Endodermal cell (in vitro differentiated cells): ENCODE measurements around the gene PALLD. TPM values are rescaled to one million over a fixed set of nuclear protein-coding genes. Genes with fewer than 3 reads are reported as not detected.

Experiments
- DNase-seq: peaks from one replicate; pipeline ENCODE4 v3.0.0-alpha.2; 2017
- H3K27ac ChIP-seq: 2 replicates; pipeline ENCODE4 v1.5.1; 2013; ENCODE audit warnings: mild to moderate bottlenecking, low read depth, low read length, moderate library complexity
- H3K27me3 ChIP-seq: 2 replicates; pipeline ENCODE4 v1.6.1; 2013; ENCODE audit warnings: mild to moderate bottlenecking, low read length, moderate library complexity; ENCODE audit not compliant: insufficient read depth, control insufficient read depth, poor library complexity, severe bottlenecking
- H3K36me3 ChIP-seq: 2 replicates; pipeline ENCODE4 v1.7.0; 2013; ENCODE audit warnings: mild to moderate bottlenecking, low read length, moderate library complexity; ENCODE audit not compliant: control insufficient read depth, insufficient read depth
- H3K4me1 ChIP-seq: one replicate; pipeline ENCODE4 v1.7.0; 2013; ENCODE audit warnings: low read length; ENCODE audit not compliant: control insufficient read depth, insufficient read depth
- H3K4me3 ChIP-seq: 2 replicates; pipeline ENCODE4 v1.5.1; 2013; ENCODE audit warnings: mild to moderate bottlenecking, low read length, moderate library complexity
- H3K9ac ChIP-seq: 2 replicates; pipeline ENCODE4 v1.6.1; 2013; ENCODE audit warnings: mild to moderate bottlenecking, low read length, moderate library complexity; ENCODE audit not compliant: poor library complexity, severe bottlenecking; ENCODE audit errors: extremely low read depth
- H3K9me3 ChIP-seq: 2 replicates; pipeline ENCODE4 v1.6.1; 2013; ENCODE audit warnings: mild to moderate bottlenecking, low read length, moderate library complexity; ENCODE audit not compliant: control insufficient read depth
- H3K27ac Mint-ChIP-seq: 2 replicates; pipeline ENCODE4 v1.8.0; 2020; ENCODE audit warnings: mixed read lengths
- H3K27me3 Mint-ChIP-seq: 2 replicates; pipeline ENCODE4 v1.8.0; 2021; ENCODE audit warnings: mild to moderate bottlenecking, mixed read lengths; ENCODE audit not compliant: insufficient read depth
- H3K36me3 Mint-ChIP-seq: 2 replicates; pipeline ENCODE4 v1.8.0; 2020; ENCODE audit warnings: low read depth, mixed read lengths
- H3K4me1 Mint-ChIP-seq: 2 replicates; pipeline ENCODE4 v1.8.0; 2020; ENCODE audit warnings: mixed read lengths
- H3K4me3 Mint-ChIP-seq: 2 replicates; pipeline ENCODE4 v1.8.0; 2020; ENCODE audit warnings: mild to moderate bottlenecking, moderate library complexity, mixed read lengths
- H3K9me3 Mint-ChIP-seq: 2 replicates; pipeline ENCODE4 v1.8.0; 2020; ENCODE audit warnings: mild to moderate bottlenecking, mixed read lengths
- WGBS, 2 experiments: methylation state at CpG; one replicate each; pipeline versions ENCODE4 v1.1.5 to v1.1.7; 2013; ENCODE audit warnings: missing lambda C conversion rate in 2 of 2, mixed read lengths in 1 of 2; ENCODE audit not compliant: insufficient coverage in 1 of 2, insufficient read length in 1 of 2; 5-methylcytosine and 5-hydroxymethylcytosine counted together
- total RNA-seq, 2 donors: library from RNA; stranded (reverse); fragmentation: NEBNext Ultra II Directional in 1 of 2; extraction: Animal tissue kit (Norgen Biotek cat#: 25700) in 1 of 2; gene quantifications; 2 replicates in 1 of 2; 3 replicates in 1 of 2; pipeline ENCODE4 v1.2.1, GENCODE V29; 2021
- TF ChIP-seq, protein P1 (sequence below): fragments of 200-600 bp; sonication (generic); conservative IDR thresholded peaks from 2 replicates; pipeline ENCODE4 v1.5.0; 2021; ENCODE audit warnings: antibody characterized with exemption, mild to moderate bottlenecking

Gene PALLD
- total RNA-seq, 2 donors from 2014 or later, result 51.8 to 86.7 TPM

GRCh38 chr4:168737806-168738172 lies 240.9 kb downstream of the PALLD start:
- Mint-ChIP-seq H3K36me3 (no peaks in the 10 kb centered on the region), H3K4me3 (no peak overlapping the region), H3K4me1 (peaks cover 16% of the 10 kb centered on the region), H3K9me3 (no peaks in the 10 kb centered on the region), H3K27ac (no peak overlapping the region), H3K27me3 (peaks cover 21% of the 10 kb centered on the region)
- H3K27ac ChIP-seq, result no peak overlapping the region
- 92 to 100% methylated on average over 2 to 4 of the region's 4 CpGs for WGBS, 2 experiments
- H3K4me1 ChIP-seq, result no peaks in the 10 kb centered on the region
- no peak for DNase-seq
- peaks cover 1% of the 10 kb centered on the region for H3K27me3 ChIP-seq
- no peaks in the 10 kb centered on the region for H3K36me3 ChIP-seq
- TF ChIP-seq, protein P1, sequence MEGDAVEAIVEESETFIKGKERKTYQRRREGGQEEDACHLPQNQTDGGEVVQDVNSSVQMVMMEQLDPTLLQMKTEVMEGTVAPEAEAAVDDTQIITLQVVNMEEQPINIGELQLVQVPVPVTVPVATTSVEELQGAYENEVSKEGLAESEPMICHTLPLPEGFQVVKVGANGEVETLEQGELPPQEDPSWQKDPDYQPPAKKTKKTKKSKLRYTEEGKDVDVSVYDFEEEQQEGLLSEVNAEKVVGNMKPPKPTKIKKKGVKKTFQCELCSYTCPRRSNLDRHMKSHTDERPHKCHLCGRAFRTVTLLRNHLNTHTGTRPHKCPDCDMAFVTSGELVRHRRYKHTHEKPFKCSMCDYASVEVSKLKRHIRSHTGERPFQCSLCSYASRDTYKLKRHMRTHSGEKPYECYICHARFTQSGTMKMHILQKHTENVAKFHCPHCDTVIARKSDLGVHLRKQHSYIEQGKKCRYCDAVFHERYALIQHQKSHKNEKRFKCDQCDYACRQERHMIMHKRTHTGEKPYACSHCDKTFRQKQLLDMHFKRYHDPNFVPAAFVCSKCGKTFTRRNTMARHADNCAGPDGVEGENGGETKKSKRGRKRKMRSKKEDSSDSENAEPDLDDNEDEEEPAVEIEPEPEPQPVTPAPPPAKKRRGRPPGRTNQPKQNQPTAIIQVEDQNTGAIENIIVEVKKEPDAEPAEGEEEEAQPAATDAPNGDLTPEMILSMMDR, result no peak
- H3K9ac ChIP-seq, result no peak overlapping the region
- no peaks in the 10 kb centered on the region for H3K9me3 ChIP-seq
- no peak overlapping the region for H3K4me3 ChIP-seq

- no peak overlapping the region for H3K4me3 ChIP-seq
- Mint-ChIP-seq H3K27me3 (peaks cover 41% of the 10 kb centered on the region), H3K36me3 (no peaks in the 10 kb centered on the region), H3K4me1 (peaks cover 23% of the 10 kb centered on the region), H3K4me3 (no peak overlapping the region), H3K27ac (no peak overlapping the region), H3K9me3 (no peaks in the 10 kb centered on the region)
- no peaks in the 10 kb centered on the region for H3K36me3 ChIP-seq
- H3K27me3 ChIP-seq, result peaks cover 4% of the 10 kb centered on the region
- TF ChIP-seq, protein P1, result no peak
- no peak for DNase-seq
- no peaks in the 10 kb centered on the region for H3K4me1 ChIP-seq
- 70 to 91% methylated on average over 1 to 2 of the region's 2 CpGs for WGBS, 2 experiments
- H3K27ac ChIP-seq, result no peak overlapping the region
- H3K9ac ChIP-seq, result no peak overlapping the region
- no peaks in the 10 kb centered on the region for H3K9me3 ChIP-seq
These were observed 243.0 kb downstream of the PALLD start for GRCh38 chr4:168739886-168740285.

GRCh38 chr4:168740691-168741090 lies 243.8 kb downstream of the PALLD start:
- no peak overlapping the region for H3K9ac ChIP-seq
- H3K4me3 ChIP-seq, result no peak overlapping the region
- Mint-ChIP-seq H3K4me3 (no peak overlapping the region), H3K27ac (no peak overlapping the region), H3K9me3 (no peaks in the 10 kb centered on the region), H3K27me3 (peaks cover 44% of the 10 kb centered on the region), H3K36me3 (no peaks in the 10 kb centered on the region), H3K4me1 (peaks cover 16% of the 10 kb centered on the region)
- no peaks in the 10 kb centered on the region for H3K36me3 ChIP-seq
- TF ChIP-seq, protein P1, result no peak
- H3K27me3 ChIP-seq, result peaks cover 4% of the 10 kb centered on the region
- no peak for DNase-seq
- no peak overlapping the region for H3K27ac ChIP-seq
- H3K4me1 ChIP-seq, result no peaks in the 10 kb centered on the region
- H3K9me3 ChIP-seq, result no peaks in the 10 kb centered on the region
- 99 to 100% methylated on average over 2 to 3 of the region's 3 CpGs for WGBS, 2 experiments
